HTR-8/SVneo (cell line): ENCODE results near the gene TXNL4A.
"Not testable (repeated sequence)": the region's sequence is repeated elsewhere in the genome, so short reads cannot be mapped to it uniquely, and the experiment has no call there.

Source experiments
- DNase-seq: peaks from one replicate; pipeline ENCODE4 v3.0.0; 2011; ENCODE audit warnings: low spot score, mixed read lengths; ENCODE audit not compliant: insufficient read length
- FAIRE-seq: peaks from 2 replicates; lab custom pipeline; 2011; peaks lifted over from hg19 to GRCh38; lab: Jason Lieb, UNC

TXNL4A gene

DNA sequence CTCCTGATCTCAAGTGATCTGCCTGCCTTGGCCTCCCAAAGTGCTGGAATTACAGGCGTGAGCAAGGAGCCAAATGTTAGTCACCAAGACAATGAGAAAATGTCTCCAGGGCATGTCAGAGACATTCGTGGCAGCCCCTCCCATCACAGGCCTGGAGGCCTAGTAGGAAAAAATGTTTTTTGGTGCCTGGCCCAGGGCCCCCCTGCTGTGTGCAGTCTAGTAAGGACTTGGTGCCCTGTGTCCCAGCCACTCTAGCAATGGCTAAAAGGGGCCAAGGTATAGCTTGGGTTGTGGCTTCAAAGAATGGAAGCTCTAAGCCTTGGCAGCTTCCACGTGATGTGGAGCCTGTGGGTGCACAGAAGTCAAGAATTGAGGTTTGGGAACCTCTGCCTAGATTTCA, 12.5 kb upstream of the TXNL4A start:
- FAIRE-seq (no peak), DNase-seq (no peak)

DNA sequence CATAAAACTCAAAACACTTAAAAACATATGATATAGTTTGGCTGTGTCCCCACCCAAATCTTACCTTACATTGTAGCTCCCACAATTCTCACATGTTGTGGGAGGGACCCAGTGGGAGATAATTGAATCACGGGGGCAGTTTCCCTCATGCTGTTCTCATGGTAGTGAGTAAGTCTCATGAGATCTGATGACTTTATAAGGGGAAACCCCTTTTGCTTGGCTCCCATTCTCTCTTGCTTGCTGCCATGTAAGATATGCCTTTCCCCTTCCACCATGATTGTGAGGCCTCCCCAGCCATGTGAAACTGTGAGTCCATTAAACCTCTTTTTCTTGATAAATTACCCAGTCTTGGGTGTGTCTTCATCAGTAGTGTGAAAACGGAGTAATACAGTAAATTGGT, 11.3 kb upstream of the TXNL4A start:
- FAIRE-seq: not testable (repeated sequence)

DNA sequence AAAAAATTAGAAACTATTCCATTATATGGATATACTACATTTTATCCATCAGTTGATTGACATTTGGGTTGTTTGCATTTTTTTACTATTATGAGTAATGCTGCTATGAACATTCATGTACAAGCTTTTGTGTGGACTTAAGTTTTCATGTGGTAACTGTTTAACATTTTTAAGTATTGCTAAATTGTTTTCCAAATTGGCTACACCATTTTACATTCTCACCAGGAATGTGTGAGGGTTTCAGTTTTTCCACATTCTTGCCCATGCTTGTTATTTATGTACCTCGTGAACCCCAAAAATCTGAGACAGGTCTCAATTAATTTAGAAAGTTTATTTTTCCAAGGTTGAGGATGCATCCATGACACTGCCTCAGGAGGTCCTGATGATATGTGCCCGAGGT, 3.1 kb upstream of the TXNL4A start:
- no peak for FAIRE-seq

More for the DNA sequence above, 11.3 kb upstream of the TXNL4A start:
- not testable (repeated sequence) for DNase-seq

DNA sequence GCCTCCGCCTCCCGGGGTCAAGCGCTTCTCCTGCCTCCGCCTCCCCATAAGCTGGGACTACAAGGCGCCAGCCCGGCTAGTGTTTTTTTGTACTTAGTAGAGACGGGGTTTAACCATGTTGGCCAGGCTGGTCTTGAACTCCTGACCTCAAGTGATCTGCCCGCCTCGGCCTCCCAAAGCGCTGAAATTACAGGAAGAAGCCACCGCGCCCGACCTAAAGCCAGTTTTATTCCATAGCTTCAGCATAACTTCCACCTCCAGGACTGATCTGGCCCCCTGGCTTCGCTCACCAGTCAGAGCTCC, 783 bp upstream of the TXNL4A start:
- FAIRE-seq: no peak
- no peak for DNase-seq

More for the DNA sequence above, 3.1 kb upstream of the TXNL4A start:
- DNase-seq: no peak

GRCh38 chr18:79988071-79988450, 302 bp downstream of the TXNL4A start:
- no peak for DNase-seq
- no peak for FAIRE-seq

DNA sequence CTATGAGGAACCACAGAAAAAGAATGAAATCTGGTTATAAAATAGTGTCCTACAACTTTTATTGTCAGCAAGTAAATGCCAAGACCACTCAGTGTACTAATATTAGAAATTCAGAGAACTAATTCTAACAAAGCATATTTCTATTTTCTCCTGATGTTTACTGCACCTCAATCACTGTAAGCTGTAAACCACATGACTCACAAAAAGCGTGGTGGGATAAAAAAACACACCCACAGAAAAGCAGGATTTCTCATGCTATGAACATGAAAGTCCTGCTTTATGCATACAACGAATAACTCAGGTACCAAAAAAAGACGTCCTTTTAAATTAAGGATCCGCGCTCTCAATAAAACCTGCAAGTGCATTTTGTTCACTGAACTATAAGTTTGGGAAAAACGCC, 797 bp downstream of the TXNL4A start:
- DNase-seq (no peak), FAIRE-seq (no peak)

DNA sequence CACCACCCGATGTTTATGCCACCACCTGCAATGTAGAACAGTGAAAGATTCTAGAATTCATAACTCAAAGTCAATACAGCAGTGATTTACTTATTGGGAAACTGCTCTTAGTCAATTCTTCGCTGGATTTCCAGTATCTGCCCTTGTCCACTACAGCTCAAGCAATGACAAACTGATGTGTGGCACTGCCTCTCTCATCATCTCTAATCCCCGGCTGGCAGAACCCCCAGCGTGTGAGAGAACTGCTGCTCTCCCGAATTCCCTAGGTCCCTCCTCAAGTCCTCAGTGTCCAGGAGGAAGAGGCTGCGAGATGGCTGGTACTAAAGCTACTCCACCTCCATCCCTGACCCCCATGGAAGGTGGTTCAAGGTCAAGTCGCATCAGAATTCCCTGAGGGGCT, 1.6 kb downstream of the TXNL4A start:
- no peak for DNase-seq
- FAIRE-seq: no peak

- no peak for FAIRE-seq
Measured at GRCh38 chr18:79985172-79985571, 3.2 kb downstream of the TXNL4A start.

DNA sequence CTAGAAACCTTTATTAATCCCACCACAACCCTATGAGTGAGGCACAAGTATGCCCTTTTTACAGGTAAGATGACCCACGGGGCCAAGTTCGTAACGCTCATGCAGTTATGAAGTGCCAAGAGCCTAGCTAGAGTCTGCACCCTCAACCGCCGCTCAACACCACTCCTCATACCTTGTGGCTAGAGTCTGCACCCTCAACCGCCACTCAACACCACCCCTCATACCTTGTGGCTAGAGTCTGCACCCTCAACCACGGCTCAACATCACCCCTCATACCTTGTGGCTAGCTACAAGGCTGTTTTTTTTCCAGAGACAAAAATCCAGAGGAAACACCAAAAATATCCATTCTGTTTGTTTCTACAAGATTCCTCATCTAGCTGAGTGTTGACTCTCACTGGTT, 4.6 kb downstream of the TXNL4A start:
- no peak for FAIRE-seq
- no peak for DNase-seq

More at GRCh38 chr18:79985172-79985571, 3.2 kb downstream of the TXNL4A start:
- no peak for DNase-seq

- FAIRE-seq (no peak), DNase-seq (no peak)
Measured at GRCh38 chr18:79983253-79983652, 5.1 kb downstream of the TXNL4A start.

DNA sequence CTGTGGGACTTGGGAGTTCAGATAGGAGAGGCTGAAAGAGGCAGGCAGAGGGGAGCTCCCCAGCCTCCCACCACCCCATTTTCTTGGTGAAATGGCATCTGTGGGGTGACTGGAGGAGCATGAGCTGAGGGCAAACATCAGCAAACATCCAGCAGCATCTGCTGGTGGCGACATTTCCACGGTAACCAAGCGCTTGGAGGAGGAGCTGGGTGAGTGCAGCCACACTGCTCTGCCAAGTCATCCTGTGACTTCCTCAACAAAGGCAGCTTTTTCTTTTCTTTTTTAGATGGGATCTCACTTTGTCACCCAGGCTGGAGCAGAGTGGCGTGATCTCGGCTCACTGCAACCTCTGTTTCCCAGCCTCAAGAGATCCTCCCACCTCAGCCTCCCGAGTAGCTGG, 5.6 kb downstream of the TXNL4A start:
- DNase-seq (no peak), FAIRE-seq (no peak)

DNA sequence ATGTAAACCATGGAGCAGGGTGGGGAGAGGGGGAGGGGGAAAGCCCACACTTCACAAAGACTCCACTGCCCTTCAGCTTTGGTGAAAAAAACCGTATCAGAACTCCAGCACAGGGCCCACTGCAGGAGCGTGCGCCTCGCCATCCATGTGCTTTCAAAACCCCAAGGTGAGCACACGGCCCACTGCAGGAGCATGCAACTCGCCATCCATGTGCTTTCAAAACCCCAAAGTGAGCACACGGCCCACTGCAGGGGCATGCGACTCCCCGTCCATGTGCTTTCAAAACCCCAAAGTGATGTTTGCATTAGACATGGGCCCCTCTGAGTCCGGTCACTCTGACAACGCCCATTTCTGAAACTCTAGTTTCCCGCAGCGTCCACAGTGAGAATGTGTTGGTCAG, 7.8 kb downstream of the TXNL4A start:
- FAIRE-seq: no peak
- no peak for DNase-seq

GRCh38 chr18:79979843-79980242, 8.5 kb downstream of the TXNL4A start:
- FAIRE-seq (no peak), DNase-seq (no peak)

GRCh38 chr18:79975985-79976680, 12.2 kb downstream of the TXNL4A start:
- FAIRE-seq (no peak), DNase-seq (no peak)

- DNase-seq (no peak), FAIRE-seq (no peak)
Measured at GRCh38 chr18:79975043-79975442, 13.3 kb downstream of the TXNL4A start.

- no peak for FAIRE-seq
- DNase-seq: no peak
Measured at GRCh38 chr18:79974025-79974654, 14.2 kb downstream of the TXNL4A start.

GRCh38 chr18:79973517-79973916, 14.8 kb downstream of the TXNL4A start:
- no peak for DNase-seq
- FAIRE-seq: no peak

DNA sequence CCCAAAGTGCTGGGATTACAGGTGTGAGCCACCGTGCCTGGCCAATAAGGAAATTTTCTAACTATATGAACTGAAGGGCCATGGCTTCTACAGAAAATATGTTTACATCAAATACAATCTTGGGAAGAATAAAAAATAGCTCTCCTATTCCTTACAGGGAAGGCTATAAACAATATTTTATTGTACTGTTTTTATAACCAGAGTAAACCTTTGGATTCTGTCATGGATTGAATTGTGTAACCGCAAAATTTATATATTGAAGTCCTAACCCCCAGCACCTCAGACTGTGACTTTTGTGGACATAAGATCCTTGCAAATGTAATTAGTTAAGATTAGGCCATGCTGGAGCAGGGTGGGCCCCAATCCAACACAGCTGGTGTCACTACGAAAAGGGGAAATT, 15.6 kb downstream of the TXNL4A start:
- FAIRE-seq: no peak

GRCh38 chr18:79971986-79972385, 16.4 kb downstream of the TXNL4A start:
- FAIRE-seq (no peak), DNase-seq (no peak)

More for the DNA sequence above, 15.6 kb downstream of the TXNL4A start:
- DNase-seq: no peak

GRCh38 chr18:79971211-79971952, 17.0 kb downstream of the TXNL4A start:
- DNase-seq: no peak
- FAIRE-seq: no peak

DNA sequence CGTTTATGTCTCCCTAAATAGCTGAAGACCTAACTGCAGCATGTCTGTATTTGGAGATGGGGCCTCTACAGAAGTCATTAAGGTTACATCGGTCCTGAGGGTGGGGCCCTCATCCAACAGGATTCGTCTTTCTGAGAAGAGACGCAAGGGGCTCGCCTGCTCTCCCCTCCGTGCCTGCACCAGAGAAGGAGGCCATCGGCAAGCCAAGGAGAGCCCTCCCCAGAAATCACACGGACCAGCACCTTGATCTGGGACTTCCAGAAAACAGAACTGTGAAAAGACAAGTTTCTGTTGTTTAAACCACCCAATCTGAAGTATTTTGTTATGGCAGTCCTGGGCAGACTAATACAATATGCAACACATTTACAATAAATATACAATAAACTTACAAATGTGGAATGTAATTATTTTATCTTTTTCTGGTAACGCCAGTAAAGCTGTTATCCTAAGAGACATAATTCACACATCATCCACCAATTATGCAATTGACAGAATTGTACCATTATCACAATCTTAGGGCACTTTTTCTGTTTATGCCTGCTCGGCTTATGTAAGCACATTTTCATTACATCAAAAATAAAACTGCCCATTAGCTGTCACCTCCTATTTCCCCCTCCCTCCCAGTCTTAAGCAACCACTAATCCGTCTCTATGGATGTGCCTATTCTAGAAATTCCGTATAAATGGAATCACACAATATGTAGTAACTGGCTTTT, 17.8 kb downstream of the TXNL4A start:
- DNase-seq (no peak), FAIRE-seq (no peak)
